Spleen (tissue), 7 donors: ENCODE data around the gene PTPN11.

Source experiments
- POLR2A ChIP-seq, 3 donors: fragments of 450-650 bp; IDR thresholded peaks; one replicate each; pipeline ENCODE4 v1.5.1; 2017; ENCODE audit warnings: antibody characterized with exemption in 3 of 3, mild to moderate bottlenecking in 1 of 3
- POLR2AphosphoS5 ChIP-seq, 3 donors: sonication (generic); formaldehyde crosslinking; IDR thresholded peaks; one replicate each; pipeline ENCODE4 v1.5.1; 2017; ENCODE audit warnings: antibody characterized with exemption in 3 of 3
- TF ChIP-seq, protein P1 (sequence below), 11 experiments: fragments of 200-600 bp in 7 of 11; fragments of 450-650 bp in 4 of 11; sonication (generic) in 4 of 11; IDR thresholded peaks in 8 of 11; conservative IDR thresholded peaks in 3 of 11; 1 replicate in 7 of 11; 2 replicates in 4 of 11; pipeline versions ENCODE4 v1.4.0 to v1.8.0; 2016 to 2021; ENCODE audit warnings: antibody characterized with exemption in 11 of 11, inconsistent platforms in 4 of 11, mild to moderate bottlenecking in 1 of 11
- donor health status: DM: no; HTN: no; CAD: no; lungs with moderate emphysema.
- donor health status: DM: no; HTN: no; CAD: no.
- donor health status: DM: no; HTN: no; CAD: no.

DNA sequence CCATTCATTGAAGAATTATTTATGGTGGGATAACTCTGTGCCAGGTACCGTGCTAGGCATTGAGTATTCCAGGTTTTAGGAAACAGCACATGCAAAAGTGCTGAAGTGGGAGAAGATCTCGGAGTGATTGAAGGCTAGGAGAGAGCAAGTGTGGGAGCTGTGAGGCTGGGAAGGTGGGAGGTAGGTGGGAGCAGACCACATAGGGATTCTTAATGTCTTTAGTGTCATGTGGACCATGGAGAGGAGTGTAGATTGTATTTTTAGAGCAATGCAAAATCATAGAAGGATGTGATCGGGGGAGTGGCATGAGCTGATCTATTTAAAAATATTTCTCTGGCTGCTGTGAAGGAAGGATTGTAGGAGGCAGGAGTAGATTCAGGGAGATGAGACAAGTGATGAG is 5.4 kb downstream of the PTPN11 start:
- TF ChIP-seq, protein P1, sequence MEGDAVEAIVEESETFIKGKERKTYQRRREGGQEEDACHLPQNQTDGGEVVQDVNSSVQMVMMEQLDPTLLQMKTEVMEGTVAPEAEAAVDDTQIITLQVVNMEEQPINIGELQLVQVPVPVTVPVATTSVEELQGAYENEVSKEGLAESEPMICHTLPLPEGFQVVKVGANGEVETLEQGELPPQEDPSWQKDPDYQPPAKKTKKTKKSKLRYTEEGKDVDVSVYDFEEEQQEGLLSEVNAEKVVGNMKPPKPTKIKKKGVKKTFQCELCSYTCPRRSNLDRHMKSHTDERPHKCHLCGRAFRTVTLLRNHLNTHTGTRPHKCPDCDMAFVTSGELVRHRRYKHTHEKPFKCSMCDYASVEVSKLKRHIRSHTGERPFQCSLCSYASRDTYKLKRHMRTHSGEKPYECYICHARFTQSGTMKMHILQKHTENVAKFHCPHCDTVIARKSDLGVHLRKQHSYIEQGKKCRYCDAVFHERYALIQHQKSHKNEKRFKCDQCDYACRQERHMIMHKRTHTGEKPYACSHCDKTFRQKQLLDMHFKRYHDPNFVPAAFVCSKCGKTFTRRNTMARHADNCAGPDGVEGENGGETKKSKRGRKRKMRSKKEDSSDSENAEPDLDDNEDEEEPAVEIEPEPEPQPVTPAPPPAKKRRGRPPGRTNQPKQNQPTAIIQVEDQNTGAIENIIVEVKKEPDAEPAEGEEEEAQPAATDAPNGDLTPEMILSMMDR (IDR thresholded peaks at IDR 0.05 in 8 of 11, conservative IDR thresholded peaks at IDR 0.05 in 3 of 11) = no peak
- TF ChIP-seq POLR2AphosphoS5 (IDR thresholded peaks at IDR 0.05) (no peak), POLR2A (IDR thresholded peaks at IDR 0.05) (no peak)
